Measurements from ENCODE around the gene FAM120C.

FAM120C gene

GRCh38 chrX:54134269-54134668, 48.8 kb downstream of the FAM120C start:
- no peak for DNase-seq

- no peak for DNase-seq
Measured at GRCh38 chrX:54116391-54116790, 66.7 kb downstream of the FAM120C start.

- DNase-seq: no peak
Measured at GRCh38 chrX:54093571-54093970, 89.5 kb downstream of the FAM120C start.

- no peak for DNase-seq
Measured at GRCh38 chrX:54093159-54093558, 89.9 kb downstream of the FAM120C start.

GRCh38 chrX:54090880-54091279, 92.2 kb downstream of the FAM120C start:
- DNase-seq: no peak

GRCh38 chrX:54089191-54089590, 93.9 kb downstream of the FAM120C start:
- no peak for DNase-seq

- no peak for DNase-seq
Measured at GRCh38 chrX:54087661-54088060, 95.4 kb downstream of the FAM120C start.

- DNase-seq: no peak
Measured at GRCh38 chrX:54085666-54086065, 97.4 kb downstream of the FAM120C start.

GRCh38 chrX:54076903-54077302, 106.2 kb downstream of the FAM120C start:
- no peak for DNase-seq

GRCh38 chrX:54074826-54075225, 108.2 kb downstream of the FAM120C start:
- DNase-seq: no peak

GRCh38 chrX:54067766-54068165, 115.3 kb downstream of the FAM120C start:
- no peak for DNase-seq

GRCh38 chrX:54066841-54067240, 116.2 kb downstream of the FAM120C start:
- DNase-seq: no peak

- no peak for DNase-seq
Measured at GRCh38 chrX:54064564-54064963, 118.5 kb downstream of the FAM120C start.

GRCh38 chrX:54063361-54063760, 119.7 kb downstream of the FAM120C start:
- DNase-seq: no peak

- DNase-seq: no peak
Measured at GRCh38 chrX:54049801-54050200, 133.3 kb downstream of the FAM120C start.

- no peak for DNase-seq
Measured at GRCh38 chrX:54048412-54048811, 134.6 kb downstream of the FAM120C start.

- no peak for DNase-seq
Measured at GRCh38 chrX:54045563-54046228, 137.4 kb downstream of the FAM120C start.

- no peak for DNase-seq
Measured at GRCh38 chrX:54044877-54045338, 138.1 kb downstream of the FAM120C start.

GRCh38 chrX:54044126-54044876, 138.8 kb downstream of the FAM120C start, which contains the start of gene PHF8:
PHF8 (minus strand) TSS chrX:54044473; CDS start chrX:54042728, 1,745 bp downstream.
- DNase-seq: peak; percentile 95

GRCh38 chrX:54043541-54044125, 139.4 kb downstream of the FAM120C start:
- DNase-seq: peak; percentile 53

- no peak for DNase-seq
Measured at GRCh38 chrX:54043056-54043455, 140.0 kb downstream of the FAM120C start.

GRCh38 chrX:54042609-54043021, 140.4 kb downstream of the FAM120C start:
- DNase-seq: peak; percentile 51

- no peak for DNase-seq
Measured at GRCh38 chrX:54030329-54030728, 152.7 kb downstream of the FAM120C start.
